IMR-90 (cell line): ENCODE results near the gene TENT5A. TPM values are rescaled to one million over a fixed set of nuclear protein-coding genes. Genes with fewer than 3 reads are reported as not detected.

ENCODE experiments used
- ATAC-seq: fragments of 200-7000 bp; cut with Tn5 transposase; 2 replicates; pipeline ENCODE4 v1.9.1; 2020; ENCODE audit warnings: low read depth, mild to moderate bottlenecking, moderate library complexity
- BruUV-seq: library from RNA; stranded (reverse); fragments of 400-500 nt; replicated peaks from 2 replicates; lab custom pipeline; 2021; lab: Mats Ljungman, UMichigan
- CTCF ChIA-PET: fragments of 300-600 bp; formaldehyde crosslinking; extraction: SDS; loops from one replicate; lab custom pipeline; 2021; ENCODE audit warnings: antibody characterized with exemption; lab: Yijun Ruan, JAX
- POLR2A ChIA-PET: fragments of 300-600 bp; sonication (Branson Sonifier 250); formaldehyde crosslinking; loops from one replicate; lab custom pipeline; 2022; ENCODE audit warnings: antibody characterized with exemption; ENCODE audit not compliant: unreplicated experiment; lab: Charles Lee
- DNase-seq: peaks from one replicate; pipeline ENCODE4 v3.0.0; 2013
- H2AFZ ChIP-seq: replicated peaks from 2 replicates; pipeline ENCODE3; 2013; ENCODE audit warnings: low read length, mild to moderate bottlenecking; ENCODE audit not compliant: poor library complexity
- H2AK5ac ChIP-seq: 2 replicates; pipeline ENCODE4 v1.6.1; 2013; ENCODE audit warnings: low read depth, low read length, inconsistent platforms
- H2AK9ac ChIP-seq: replicated peaks from 2 replicates; pipeline ENCODE3; 2013; ENCODE audit warnings: mild to moderate bottlenecking, low read depth, low read length, moderate library complexity; ENCODE audit not compliant: poor library complexity
- H2BK120ac ChIP-seq: 2 replicates; pipeline ENCODE4 v1.6.1; 2013; ENCODE audit warnings: low read depth, low read length, inconsistent platforms
- H2BK15ac ChIP-seq: 3 replicates; pipeline ENCODE4 v1.6.1; 2013; ENCODE audit warnings: low read depth, low read length, inconsistent platforms
- H2BK20ac ChIP-seq: 2 replicates; pipeline ENCODE4 v1.6.1; 2013; ENCODE audit warnings: low read depth, mild to moderate bottlenecking, inconsistent platforms, low read length, moderate library complexity
- H2BK5ac ChIP-seq: 2 replicates; pipeline ENCODE4 v1.6.1; 2013; ENCODE audit warnings: mild to moderate bottlenecking, low read depth, low read length, inconsistent platforms; ENCODE audit not compliant: poor library complexity, severe bottlenecking
- H3K14ac ChIP-seq: replicated peaks from 2 replicates; pipeline ENCODE4 v1.6.1; 2013; ENCODE audit warnings: low read depth, low read length, inconsistent platforms
- H3K18ac ChIP-seq: 2 replicates; pipeline ENCODE4 v1.6.1; 2013; ENCODE audit warnings: low read depth, low read length, control low read depth
- H3K23ac ChIP-seq: 2 replicates; pipeline ENCODE4 v1.6.1; 2013; ENCODE audit warnings: low read depth, low read length, inconsistent platforms
- H3K27ac ChIP-seq: 2 replicates; pipeline ENCODE4 v1.5.1; 2013; ENCODE audit warnings: mild to moderate bottlenecking, control low read depth, low read length; ENCODE audit not compliant: insufficient read depth
- H3K27me3 ChIP-seq: 2 replicates; pipeline ENCODE4 v1.6.1; 2013; ENCODE audit warnings: low read length; ENCODE audit not compliant: control insufficient read depth, insufficient read depth
- H3K36me3 ChIP-seq: 2 replicates; pipeline ENCODE4 v1.6.1; 2013; ENCODE audit warnings: low read length, mixed read lengths; ENCODE audit not compliant: control insufficient read depth, insufficient read depth
- H3K4ac ChIP-seq: 2 replicates; pipeline ENCODE4 v1.6.1; 2013; ENCODE audit warnings: low read depth, low read length, inconsistent platforms
- H3K4me1 ChIP-seq: 2 replicates; pipeline ENCODE4 v1.6.1; 2013; ENCODE audit warnings: low read length, mixed read lengths; ENCODE audit not compliant: control insufficient read depth, insufficient read depth
- H3K4me2 ChIP-seq: 2 replicates; pipeline ENCODE4 v1.6.1; 2013; ENCODE audit warnings: low read depth, mild to moderate bottlenecking, control low read depth, low read length, moderate library complexity
- H3K4me3 ChIP-seq: 2 replicates; pipeline ENCODE4 v1.5.1; 2013; ENCODE audit warnings: low read depth, mild to moderate bottlenecking, control low read depth, low read length, moderate library complexity; ENCODE audit not compliant: insufficient read depth
- H3K56ac ChIP-seq: 2 replicates; pipeline ENCODE4 v1.6.1; 2013; ENCODE audit warnings: low read length, inconsistent platforms; ENCODE audit not compliant: insufficient read depth; ENCODE audit errors: extremely low read depth
- H3K79me1 ChIP-seq, 2 experiments: 2 replicates each; pipeline ENCODE4 v1.6.1; 2013; ENCODE audit warnings: low read length in 2 of 2, inconsistent platforms in 1 of 2, low read depth in 1 of 2
- H3K9ac ChIP-seq: 2 replicates; pipeline ENCODE4 v1.6.1; 2013; ENCODE audit warnings: low read depth, low read length, control low read depth
- H3K9me1 ChIP-seq: 2 replicates; pipeline ENCODE4 v1.6.1; 2013; ENCODE audit warnings: low read length, inconsistent platforms; ENCODE audit not compliant: insufficient read depth
- H3K9me3 ChIP-seq: 2 replicates; pipeline ENCODE4 v1.6.1; 2013; ENCODE audit warnings: low read length; ENCODE audit not compliant: control insufficient read depth, insufficient read depth
- H4K20me1 ChIP-seq: 2 replicates; pipeline ENCODE4 v1.6.1; 2013; ENCODE audit warnings: low read length, inconsistent platforms; ENCODE audit not compliant: insufficient read depth
- H4K5ac ChIP-seq: 2 replicates; pipeline ENCODE4 v1.6.1; 2013; ENCODE audit warnings: mild to moderate bottlenecking, low read depth, low read length, control low read depth
- H4K8ac ChIP-seq, 2 experiments: 2 replicates each; pipeline ENCODE4 v1.6.1; 2013; ENCODE audit warnings: low read depth in 2 of 2, low read length in 2 of 2, control low read depth in 1 of 2, inconsistent platforms in 1 of 2
- H4K91ac ChIP-seq: 2 replicates; pipeline ENCODE4 v1.6.1; 2013; ENCODE audit warnings: low read depth, low read length, inconsistent platforms; ENCODE audit not compliant: insufficient read depth
- CEBPB ChIP-seq: IDR thresholded peaks from 2 replicates; pipeline ENCODE4 v1.6.1; 2012; ENCODE audit warnings: low read depth, low read length, improper control_type of control experiment
- CTCF ChIP-seq: conservative IDR thresholded peaks from 2 replicates; pipeline ENCODE4 v1.5.1; 2012; ENCODE audit warnings: mild to moderate bottlenecking, low read depth, low read length, improper control_type of control experiment
- FOS ChIP-seq: fragments of 150-350 bp; IDR thresholded peaks from 2 replicates; pipeline ENCODE4 v1.6.1; 2016; ENCODE audit warnings: low read depth, low read length
- MAZ ChIP-seq: IDR thresholded peaks from 2 replicates; pipeline ENCODE4 v1.6.1; 2012; ENCODE audit warnings: low read depth, mild to moderate bottlenecking, low read length, improper control_type of control experiment, moderate library complexity, borderline replicate concordance
- MXI1 ChIP-seq: IDR thresholded peaks from 2 replicates; pipeline ENCODE4 v1.6.1; 2012; ENCODE audit warnings: low read depth, mild to moderate bottlenecking, low read length, moderate library complexity, borderline replicate concordance
- NFE2L2 ChIP-seq: fragments of 150-350 bp; IDR thresholded peaks from 2 replicates; pipeline ENCODE4 v1.6.1; 2016; ENCODE audit warnings: low read depth, mild to moderate bottlenecking, low read length
- POLR2A ChIP-seq: IDR thresholded peaks from 2 replicates; pipeline ENCODE4 v1.6.1; 2012; ENCODE audit warnings: mild to moderate bottlenecking, low read depth, low read length
- RAD21 ChIP-seq: IDR thresholded peaks from 2 replicates; pipeline ENCODE4 v1.6.1; 2012; ENCODE audit warnings: low read length, improper control_type of control experiment
- SMC3 ChIP-seq: fragments of 150-350 bp; IDR thresholded peaks from 2 replicates; pipeline ENCODE4 v1.6.1; 2016; ENCODE audit warnings: low read depth, mild to moderate bottlenecking, antibody characterized with exemption, low read length, moderate library complexity
- USF2 ChIP-seq: fragments of 150-350 bp; IDR thresholded peaks from 2 replicates; pipeline ENCODE4 v1.6.1; 2017; ENCODE audit warnings: mild to moderate bottlenecking, antibody characterized with exemption, low read length, low read depth
- WGBS, 2 experiments: methylation state at CpG; one replicate each; pipeline versions ENCODE4 v1.1.5 to v1.1.7; 2013; ENCODE audit warnings: missing lambda C conversion rate in 2 of 2; ENCODE audit not compliant: insufficient read length in 1 of 2; ENCODE audit errors: extremely low coverage in 2 of 2; 5-methylcytosine and 5-hydroxymethylcytosine counted together
- dilution Hi-C: fragments of 300-500 bp; cut with HindIII; formaldehyde crosslinking; loops from one replicate; pipeline ENCODE4 v1.14.3; 2018; ENCODE audit warnings: low sequenced_read_pairs; ENCODE audit not compliant: unreplicated experiment
- in situ Hi-C: fragments of 300-500 bp; cut with MboI; formaldehyde crosslinking; loops from 3 replicates; pipeline ENCODE4 v1.14.3; 2019; ENCODE audit warnings: low sequenced_read_pairs, inconsistent platforms, mixed read lengths
- intact Hi-C: fragments of 100-400 bp; cut with micrococcal nuclease; formaldehyde crosslinking; loops from 2 replicates; pipeline ENCODE4 v1.10.0; 2022
- polyA plus RNA-seq, 3 experiments: library from polyadenylated mRNA; depleted of rRNA; stranded (reverse); fragments of >200 nt; gene quantifications; 2 replicates each; pipeline ENCODE4 v1.2.3, GENCODE V29; 2012; ENCODE audit warnings: low replicate concordance in 1 of 3
- total RNA-seq: library from RNA; depleted of rRNA; stranded (reverse); fragments of >200 nt; gene quantifications from 2 replicates; pipeline ENCODE4 v1.2.3, GENCODE V29; 2012

Gene TENT5A
- total and polyA plus RNA-seq, 2 of the 4 experiments (the other 2 are of a cell fraction): 3.5 to 10.8 TPM

GRCh38 chr6:81762606-81763005, 10.1 kb upstream of the TENT5A start:
- no peak overlapping the region for H3K27ac ChIP-seq
- DNase-seq (no peak), ATAC-seq (no peak)
- intact Hi-C loops: loop anchor here (10.0 kb wide), 1 partner anchor 132 kb away; no protein-coding TSS in a partner anchor
- no peaks in the 10 kb centered on the region for H4K20me1 ChIP-seq
- peak overlapping the region; percentile 67; the same call in 1 of the 2 replicates for H4K5ac ChIP-seq
- H2AK5ac ChIP-seq: no peak overlapping the region
- dilution Hi-C loops: no loop called here
- no peak overlapping the region for H3K4ac ChIP-seq
- no peak overlapping the region for H3K14ac ChIP-seq
- BruUV-seq: no TSS peak
- no peak overlapping the region for H3K4me3 ChIP-seq
- POLR2A ChIA-PET: no interaction called here
- H2BK120ac ChIP-seq: peak overlapping the region; percentile 4
- no peak overlapping the region for H4K8ac ChIP-seq
- no peaks in the 10 kb centered on the region for H3K9me3 ChIP-seq
- H4K91ac ChIP-seq: peak overlapping the region; percentile 26; the same call in 1 of the 2 replicates
- H3K36me3 ChIP-seq: no peaks in the 10 kb centered on the region
- H2AFZ ChIP-seq: no peak overlapping the region
- peaks cover 15% of the 10 kb centered on the region for H3K4me1 ChIP-seq
- H2BK5ac ChIP-seq: peak overlapping the region; percentile 1
- no peak overlapping the region for H3K56ac ChIP-seq
- TF ChIP-seq FOS (no peak), CEBPB (no peak), MAZ (no peak), NFE2L2 (no peak), SMC3 (no peak), USF2 (no peak), POLR2A (no peak), MXI1 (no peak), RAD21 (no peak), CTCF (no peak)
- H3K23ac ChIP-seq: no peak overlapping the region
- no CpG with 5 or more reads among the region's 4 CpGs for WGBS, 2 experiments
- no peak overlapping the region for H2AK9ac ChIP-seq
- no peak overlapping the region for H3K4me2 ChIP-seq
- peaks cover 2% of the 10 kb centered on the region; the same call in 1 of the 2 replicates for H3K9me1 ChIP-seq
- 0 out of 2 replicates have a peak overlapping the region, but pooled peaks have one; percentile 7 for H2BK20ac ChIP-seq
- no peak overlapping the region; the same call in 2 of the 3 replicates for H2BK15ac ChIP-seq
- no peak overlapping the region for H3K9ac ChIP-seq
- CTCF ChIA-PET: no interaction called here
- in situ Hi-C loops: loop anchor here (25.0 kb wide), 1 partner anchor 1625 kb away; no protein-coding TSS in a partner anchor
- no peaks in the 10 kb centered on the region for H3K27me3 ChIP-seq
- no peaks in the 10 kb centered on the region for H3K79me1 ChIP-seq
- peak overlapping the region; percentile 92; the same call in 1 of the 2 replicates for H3K18ac ChIP-seq
